ENCODE measurements around the gene RUNX1. TPM values are rescaled to one million over a fixed set of nuclear protein-coding genes. Genes with fewer than 3 reads are reported as not detected.

Gene RUNX1
- total RNA-seq, 1 donor from 2014 or later, result 2.2 TPM

DNA sequence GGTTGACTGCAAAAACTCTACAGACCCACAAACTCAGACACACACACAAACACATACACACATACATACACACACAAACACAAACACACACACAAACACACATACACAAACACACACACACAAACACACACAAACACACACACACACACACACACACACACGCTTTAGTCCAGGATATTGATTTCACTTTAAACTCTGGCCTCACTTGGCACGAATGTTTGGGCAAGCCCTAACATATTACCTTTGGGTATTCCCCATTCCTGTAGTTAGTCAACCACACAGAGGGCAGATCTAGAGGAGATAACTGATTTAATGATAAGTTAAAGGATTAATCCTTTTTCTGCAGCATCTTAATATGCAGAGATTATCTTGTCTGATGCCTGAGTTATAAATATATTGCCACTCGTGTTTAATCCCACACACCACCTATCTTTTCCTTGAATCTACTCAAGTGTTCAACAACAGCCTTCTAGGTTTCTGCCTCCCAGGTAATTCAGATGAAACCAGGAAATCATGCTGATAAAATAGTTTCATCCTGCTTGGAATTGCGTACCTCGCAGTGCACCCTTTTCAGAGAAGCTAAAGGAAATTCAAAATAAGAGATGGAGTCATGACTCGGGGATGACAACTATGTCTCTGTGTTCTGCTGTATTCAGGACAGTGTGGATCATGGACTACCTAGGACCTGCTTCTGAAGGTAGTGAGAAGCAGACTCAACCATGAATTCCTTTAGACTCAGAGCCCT is 14.5 kb upstream of the RUNX1 start:
- ATAC-seq, result no peak
- no peak for DNase-seq
- intact Hi-C loops (cut with micrococcal nuclease), result no loop called here

DNA sequence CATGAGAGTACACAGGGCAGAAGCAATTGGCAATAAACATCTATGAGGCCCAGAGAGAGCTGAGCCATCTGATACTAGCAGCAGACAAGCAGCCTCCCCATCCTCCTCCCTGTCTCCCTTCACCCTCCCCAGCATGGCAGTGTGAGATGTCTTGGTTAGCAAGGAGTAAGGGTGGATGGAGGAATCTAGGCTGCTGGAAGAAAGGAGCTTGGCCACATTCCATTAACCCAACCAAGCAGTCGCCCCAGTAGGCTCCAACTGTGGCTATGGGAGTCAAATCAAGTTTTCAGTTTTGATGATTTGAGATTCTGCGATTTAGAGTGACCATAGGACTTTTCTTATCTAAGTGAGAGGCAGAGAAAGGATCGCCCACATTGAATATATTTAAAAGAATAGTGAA is 12.9 kb upstream of the RUNX1 start:
- DNase-seq, result no peak
- intact Hi-C loops (cut with micrococcal nuclease), result no loop called here
- ATAC-seq, result no peak

DNA sequence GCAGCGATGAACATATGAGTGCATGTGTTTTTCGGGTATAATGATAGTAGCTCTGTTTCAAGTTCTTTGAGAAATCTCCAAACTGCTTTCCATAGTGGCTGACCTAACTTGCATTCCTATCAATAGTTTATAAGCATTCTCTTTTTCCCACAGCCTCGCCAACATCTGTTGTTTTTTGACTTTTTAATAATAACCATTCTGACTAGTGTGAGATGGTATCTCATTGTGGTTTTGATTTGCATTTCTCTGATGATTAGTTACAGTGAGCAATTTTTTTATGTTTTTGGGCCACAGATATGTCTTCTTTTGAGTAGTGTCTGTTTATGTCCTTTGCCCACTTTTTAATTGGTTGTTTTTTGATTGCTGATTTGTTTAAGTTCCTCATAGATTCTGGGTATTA is 10.6 kb upstream of the RUNX1 start:
- no peak for ATAC-seq

DNA sequence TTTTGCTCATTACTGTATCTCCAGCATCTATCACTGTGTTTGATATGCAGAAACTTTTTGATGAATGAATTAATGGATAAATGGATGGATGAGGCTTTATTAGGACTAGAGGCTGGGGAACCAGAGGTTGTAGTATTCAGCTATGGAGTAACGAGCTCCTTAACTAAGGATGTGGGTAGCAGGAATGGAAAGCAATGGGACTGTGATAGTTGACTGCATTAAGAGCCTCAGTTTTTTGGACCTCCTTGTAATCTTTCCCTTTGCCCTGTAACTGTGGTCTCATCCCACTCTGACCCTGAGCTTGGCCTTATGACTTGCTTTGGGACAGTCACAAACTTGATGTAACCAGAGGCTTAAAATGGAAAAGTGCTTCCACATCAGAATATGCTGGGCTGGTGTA is 9.0 kb upstream of the RUNX1 start:
- no peak for ATAC-seq
- intact Hi-C loops (cut with micrococcal nuclease), result no loop called here
- DNase-seq, result no peak

More for the DNA sequence above, 10.6 kb upstream of the RUNX1 start:
- DNase-seq, result no peak
- intact Hi-C loops (cut with micrococcal nuclease), result no loop called here

DNA sequence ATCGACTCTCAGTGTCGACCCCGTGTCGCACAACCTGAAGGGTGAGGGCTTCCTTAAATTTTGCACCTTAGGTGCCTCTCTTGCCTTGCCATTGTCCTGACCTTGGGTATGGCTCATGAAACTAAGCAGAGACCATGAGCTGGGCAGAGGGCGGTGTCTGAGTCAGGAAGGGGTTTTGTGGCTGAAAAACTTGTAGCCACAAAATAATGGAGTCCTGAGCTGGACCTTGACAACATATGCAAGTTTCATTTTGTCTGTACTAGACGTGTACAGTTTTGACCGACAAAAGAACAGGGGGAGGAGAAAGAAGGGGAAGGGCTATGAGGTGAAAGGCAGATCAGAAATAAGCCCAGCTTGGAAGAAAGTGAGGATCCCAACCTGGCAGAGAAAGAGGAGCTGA is 8.3 kb upstream of the RUNX1 start:
- ATAC-seq (no peak), DNase-seq (no peak)
- intact Hi-C loops (cut with micrococcal nuclease), result no loop called here

- no peak for DNase-seq
- no peak for ATAC-seq
- intact Hi-C loops (cut with micrococcal nuclease), result no loop called here
Measured at GRCh38 chr21:35053356-35054096, 4.4 kb upstream of the RUNX1 start.

- DNase-seq (no peak), ATAC-seq (no peak)
- intact Hi-C loops (cut with micrococcal nuclease), result no loop called here
Measured at GRCh38 chr21:35052801-35053200, 3.7 kb upstream of the RUNX1 start.

DNA sequence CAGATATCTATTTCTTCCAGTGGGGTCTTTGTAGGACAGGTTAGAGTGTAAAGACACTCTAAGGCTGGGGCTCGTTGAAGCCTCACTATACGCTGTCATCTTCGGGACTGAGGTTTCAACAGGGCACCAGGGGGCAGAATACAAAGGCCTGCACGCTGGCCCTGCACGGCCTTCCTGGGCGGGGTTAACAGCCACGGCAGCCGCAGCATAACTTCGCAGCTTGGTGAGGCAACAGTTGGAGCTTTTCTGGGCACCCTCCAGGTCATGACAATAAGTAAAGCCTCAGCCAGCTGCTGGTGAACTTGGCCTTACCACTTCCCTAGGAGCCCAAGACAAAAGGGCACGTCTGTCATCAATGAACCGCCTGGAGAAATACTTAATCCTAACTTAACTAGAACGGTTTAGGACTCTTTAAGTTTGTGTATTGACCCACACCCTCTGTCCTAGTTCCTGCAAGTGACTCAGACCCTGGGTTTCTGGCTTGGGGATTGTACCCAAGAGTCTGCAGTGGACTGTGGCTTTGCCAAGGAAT is 2.3 kb upstream of the RUNX1 start:
- DNase-seq (peak; percentile 88), ATAC-seq (peak; percentile 94)
- intact Hi-C loops (cut with micrococcal nuclease), result no loop called here

DNA sequence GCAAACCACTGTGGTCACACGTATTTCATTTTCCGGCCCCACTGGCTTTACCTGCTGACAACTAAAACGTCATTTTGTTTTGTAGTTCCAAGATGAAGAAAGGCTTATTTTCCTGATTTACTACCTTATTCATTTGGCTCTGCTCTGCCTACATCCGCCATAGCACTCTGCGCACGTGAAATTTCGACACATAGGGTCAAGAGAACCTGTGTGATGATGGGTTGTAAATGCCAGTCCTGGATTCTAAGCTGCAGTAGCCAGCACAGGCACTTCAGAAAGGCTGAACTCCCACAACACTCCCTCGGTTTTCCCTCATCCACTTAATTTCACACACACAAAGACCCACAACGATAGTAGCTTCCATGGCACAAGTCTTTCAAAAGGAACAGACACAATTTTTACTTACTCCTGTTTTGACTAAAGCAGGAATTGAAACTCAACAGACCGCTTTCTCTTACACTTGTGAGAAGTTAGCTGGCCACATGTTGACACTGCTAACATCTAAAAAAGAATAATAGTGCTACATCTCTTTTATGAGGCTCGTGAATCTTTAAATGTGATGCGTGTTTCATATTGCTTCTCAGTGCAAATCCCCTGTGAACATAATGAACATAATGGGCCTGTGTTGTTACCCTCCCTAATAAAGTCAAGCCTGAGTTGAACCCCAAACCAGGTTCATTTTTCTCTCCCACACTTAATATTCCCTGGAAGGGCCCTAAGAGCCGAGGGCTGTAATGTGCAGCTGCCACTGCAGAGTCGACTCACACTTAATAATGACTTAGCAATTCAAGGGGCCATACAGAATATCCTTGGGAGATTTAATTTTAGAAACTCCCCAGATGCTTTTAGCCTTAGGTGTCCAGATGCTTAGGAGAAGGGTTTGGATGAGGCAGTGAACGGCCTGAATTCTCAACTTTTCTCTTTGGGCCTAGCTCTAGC is 1.5 kb upstream of the RUNX1 start:
- no peak for DNase-seq
- intact Hi-C loops (cut with micrococcal nuclease), result no loop called here
- no peak for ATAC-seq

DNA sequence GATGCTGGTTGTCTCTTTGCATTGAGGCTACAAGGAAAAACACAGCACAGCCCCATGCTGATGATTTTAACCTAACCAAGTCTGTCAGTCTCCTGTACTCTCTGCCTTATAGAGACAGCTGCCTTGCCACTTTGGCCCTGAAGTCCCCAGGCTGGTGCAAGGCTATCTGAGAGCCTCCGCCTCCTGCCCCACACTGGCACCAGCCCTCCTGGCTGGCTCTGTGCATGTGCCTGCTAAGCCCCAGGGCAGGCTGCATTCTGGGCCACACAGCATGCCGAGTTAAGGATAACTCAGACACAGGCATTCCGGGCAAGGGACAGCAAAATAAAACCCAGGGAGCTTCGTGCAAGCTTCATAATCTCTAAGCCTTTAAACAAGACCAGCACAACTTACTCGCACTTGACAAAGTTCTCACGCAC is 910 bp downstream of the RUNX1 start:
- ATAC-seq (no peak), DNase-seq (no peak)
- intact Hi-C loops (cut with micrococcal nuclease), result no loop called here

DNA sequence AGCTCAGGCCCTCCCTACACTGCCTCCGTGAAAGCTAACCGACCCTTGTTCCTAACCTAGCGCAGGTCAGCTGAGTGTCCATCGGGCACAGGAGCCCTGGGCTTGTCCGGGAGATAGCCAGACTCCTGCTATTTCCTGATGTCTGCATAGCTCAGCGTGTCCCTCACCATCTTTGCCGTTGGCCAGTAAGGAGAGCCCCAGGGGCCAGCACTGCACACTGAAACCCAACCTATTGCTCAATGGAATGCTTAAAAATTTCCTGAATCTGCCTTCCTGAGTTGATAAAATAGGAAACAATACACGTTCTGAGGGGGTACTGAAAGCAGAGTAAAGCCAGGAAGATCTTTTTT is 2.2 kb downstream of the RUNX1 start:
- peak; percentile 25 for ATAC-seq
- no peak for DNase-seq
- intact Hi-C loops (cut with micrococcal nuclease), result no loop called here

- ATAC-seq (no peak), DNase-seq (no peak)
- intact Hi-C loops (cut with micrococcal nuclease), result no loop called here
Measured at GRCh38 chr21:35046263-35046624, 2.9 kb downstream of the RUNX1 start.

DNA sequence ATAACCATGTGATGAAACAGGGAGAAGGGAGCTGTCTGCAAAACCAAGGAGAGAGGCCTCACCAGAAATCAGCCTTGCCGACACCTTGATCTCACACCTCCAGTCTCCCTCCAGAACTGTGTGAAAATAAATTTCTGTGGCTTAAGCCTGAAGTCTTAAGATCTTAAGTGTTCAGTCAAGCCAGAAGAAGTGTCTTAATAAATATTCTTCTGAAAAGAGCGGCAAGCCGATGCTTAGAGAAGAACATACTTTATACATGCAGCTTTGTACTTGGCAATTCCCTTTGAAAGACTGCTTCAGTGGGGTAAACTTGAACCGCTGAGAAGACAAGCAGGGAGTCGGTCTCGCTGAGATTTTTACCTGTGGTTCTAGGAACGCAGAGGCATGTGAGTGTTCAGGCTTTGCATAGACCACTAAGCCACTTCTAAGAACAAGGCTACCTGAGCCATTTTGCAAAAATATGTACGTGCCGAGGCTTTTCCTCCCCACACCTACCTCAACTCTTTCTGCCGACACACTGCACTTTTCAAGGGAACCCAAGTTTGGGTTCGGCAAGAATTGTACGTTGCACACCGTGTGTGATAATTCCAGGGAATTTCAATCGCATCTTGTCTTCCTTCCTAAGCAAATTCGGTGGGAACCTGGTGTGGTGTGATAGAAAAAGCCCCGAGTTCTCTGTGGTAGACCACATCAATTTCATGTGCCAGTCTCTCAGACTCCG is 3.4 kb downstream of the RUNX1 start:
- intact Hi-C loops (cut with micrococcal nuclease), result no loop called here
- no peak for ATAC-seq

DNA sequence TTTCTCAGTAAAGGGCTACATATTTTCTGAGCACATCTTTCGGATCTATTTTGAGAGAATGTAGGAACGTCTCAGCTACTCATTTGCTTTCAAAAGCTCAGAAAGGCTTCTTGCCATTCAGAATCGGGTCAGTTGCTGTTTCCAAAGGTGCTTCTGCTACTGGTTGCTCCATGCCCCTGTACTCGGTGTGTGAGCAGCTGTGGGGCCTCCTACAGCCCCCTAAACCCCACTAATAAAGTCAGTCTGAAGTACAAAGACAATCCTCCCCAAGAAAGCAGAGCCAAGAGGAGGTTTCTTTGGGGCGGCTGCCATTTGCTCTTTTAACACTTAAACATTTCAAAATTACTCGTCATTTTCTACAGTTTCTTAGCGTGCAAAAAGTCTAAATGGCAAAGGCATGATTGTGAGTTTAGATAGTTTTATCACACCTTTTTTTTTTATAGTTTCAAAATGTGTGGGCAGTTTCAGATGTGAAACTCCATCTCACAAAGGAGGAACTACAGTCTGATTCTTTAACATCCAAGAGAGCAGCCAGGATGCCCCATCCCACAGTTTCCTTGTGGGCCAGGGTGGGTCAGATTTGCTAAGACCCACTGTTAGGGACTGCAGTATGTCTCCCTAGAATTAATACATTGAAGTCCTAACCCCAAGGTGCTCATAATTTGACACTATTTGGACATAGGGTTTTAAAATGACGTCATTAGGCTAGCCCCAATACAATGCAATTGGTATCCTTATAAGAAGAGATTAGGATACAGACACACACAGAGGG is 4.1 kb downstream of the RUNX1 start:
- intact Hi-C loops (cut with micrococcal nuclease), result no loop called here
- DNase-seq (no peak), ATAC-seq (no peak)

More for the DNA sequence above, 3.4 kb downstream of the RUNX1 start:
- no peak for DNase-seq

DNA sequence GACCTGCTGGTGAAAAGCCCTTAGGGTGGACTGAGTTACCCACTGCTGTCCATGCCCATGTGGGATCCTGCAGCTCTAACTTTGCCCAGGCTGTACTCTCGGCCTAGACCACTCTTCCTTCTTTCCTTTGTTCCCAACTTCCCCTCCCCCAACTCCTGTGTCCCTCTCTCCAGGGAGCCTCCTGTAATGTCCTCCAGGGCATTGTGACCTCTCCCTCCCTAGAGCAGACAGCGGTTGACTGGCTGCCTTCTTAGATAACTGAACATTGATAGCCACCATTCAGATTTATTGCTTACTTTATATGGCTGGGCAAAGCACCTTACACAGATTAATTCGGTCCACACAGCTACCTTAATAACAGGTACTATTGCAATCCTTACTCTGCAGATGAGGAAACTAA is 5.0 kb downstream of the RUNX1 start:
- no peak for ATAC-seq
- intact Hi-C loops (cut with micrococcal nuclease), result no loop called here
- no peak for DNase-seq

GRCh38 chr21:35043549-35043948 is 5.6 kb downstream of the RUNX1 start:
- ATAC-seq (no peak), DNase-seq (no peak)
- intact Hi-C loops (cut with micrococcal nuclease), result no loop called here

DNA sequence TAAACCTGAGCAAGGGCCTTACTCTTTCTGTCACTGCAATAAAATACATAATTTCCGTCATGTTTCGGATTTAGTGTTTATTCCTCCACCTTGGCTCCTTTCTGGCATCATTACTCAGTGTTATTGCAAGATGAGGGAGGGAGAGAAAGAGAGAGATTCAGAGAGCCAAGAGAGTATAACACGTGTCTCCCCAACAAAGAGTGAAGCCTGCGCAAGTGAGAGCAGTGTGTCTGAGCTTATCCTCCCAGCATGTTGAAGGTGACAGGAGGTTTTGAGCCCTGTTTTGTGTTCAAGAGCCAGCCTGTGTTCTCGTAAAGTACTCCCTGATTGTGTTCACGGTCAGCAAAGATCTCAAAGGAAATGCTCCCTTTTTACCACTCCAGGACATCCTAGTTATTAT is 6.3 kb downstream of the RUNX1 start:
- ATAC-seq, result no peak
- intact Hi-C loops (cut with micrococcal nuclease), result no loop called here
- DNase-seq, result no peak

GRCh38 chr21:35041881-35042280 is 7.2 kb downstream of the RUNX1 start:
- no peak for DNase-seq
- intact Hi-C loops (cut with micrococcal nuclease), result no loop called here

More at GRCh38 chr21:35041881-35042280, 7.2 kb downstream of the RUNX1 start:
- no peak for ATAC-seq

Measured in left ventricle myocardium superior (tissue), 1 donor.